DND-41 (cell line): Measurements from ENCODE around the gene ACTR3C.

Source experiments
- ATAC-seq: fragments of 200-7000 bp; cut with Tn5 transposase; 3 replicates; pipeline ENCODE4 v1.9.1; 2021; ENCODE audit warnings: low read depth; ENCODE audit not compliant: insufficient read depth
- DNase-seq: peaks from one replicate; pipeline ENCODE4 v3.0.0-alpha.2; 2020
- H2AFZ ChIP-seq: 2 replicates; pipeline ENCODE4 v1.6.0; 2012; ENCODE audit warnings: low read depth, low read length
- H3K27ac ChIP-seq: 2 replicates; pipeline ENCODE4 v1.5.1; 2012; ENCODE audit warnings: low read length, inconsistent platforms
- H3K27me3 ChIP-seq: fragments of 200-600 bp; sonication (generic); 2 replicates; pipeline ENCODE4 v1.6.0; 2012; ENCODE audit warnings: low read length, mild to moderate bottlenecking, inconsistent platforms; ENCODE audit not compliant: insufficient read depth, poor library complexity
- H3K36me3 ChIP-seq: 2 replicates; pipeline ENCODE4 v1.5.1; 2012; ENCODE audit warnings: low read length, inconsistent platforms; ENCODE audit not compliant: insufficient read depth
- H3K4me1 ChIP-seq: 2 replicates; pipeline ENCODE4 v1.5.1; 2012; ENCODE audit warnings: mild to moderate bottlenecking, low read length; ENCODE audit not compliant: insufficient read depth
- H3K4me2 ChIP-seq: 2 replicates; pipeline ENCODE4 v1.6.0; 2012; ENCODE audit warnings: mild to moderate bottlenecking, moderate library complexity, low read length, inconsistent platforms; ENCODE audit not compliant: insufficient read depth
- H3K4me3 ChIP-seq, 2 experiments: fragments of 200-600 bp in 1 of 2; shearing (Covaris generic) in 1 of 2; 2 replicates each; pipeline ENCODE4 v1.5.1; 2012 to 2016; ENCODE audit warnings: inconsistent platforms in 2 of 2, low read length in 2 of 2, mild to moderate bottlenecking in 2 of 2, low read depth in 1 of 2, moderate library complexity in 1 of 2
- H3K79me2 ChIP-seq: 2 replicates; pipeline ENCODE4 v1.6.0; 2012; ENCODE audit warnings: low read length, inconsistent platforms; ENCODE audit not compliant: insufficient read depth
- H3K9ac ChIP-seq: 2 replicates; pipeline ENCODE4 v1.6.0; 2012; ENCODE audit warnings: low read depth, mild to moderate bottlenecking, inconsistent platforms, low read length, moderate library complexity
- H3K9me3 ChIP-seq: 2 replicates; pipeline ENCODE4 v1.5.1; 2012; ENCODE audit warnings: low read length, moderate library complexity, mild to moderate bottlenecking, inconsistent platforms; ENCODE audit not compliant: insufficient read depth, severe bottlenecking
- H4K20me1 ChIP-seq: 2 replicates; pipeline ENCODE4 v1.6.0; 2012; ENCODE audit warnings: low read length; ENCODE audit not compliant: insufficient read depth
- EZH2 ChIP-seq: IDR thresholded peaks from 3 replicates; pipeline ENCODE4 v1.6.1; 2012; ENCODE audit warnings: borderline replicate concordance, low read depth, mild to moderate bottlenecking, moderate library complexity, low read length, inconsistent platforms; ENCODE audit not compliant: severe bottlenecking
- TF ChIP-seq, protein P1 (sequence below): IDR thresholded peaks from 2 replicates; pipeline ENCODE4 v1.5.1; 2012; ENCODE audit warnings: borderline replicate concordance, low read length, moderate library complexity, mild to moderate bottlenecking; ENCODE audit not compliant: poor library complexity, severe bottlenecking; ENCODE audit errors: extremely low read depth

The ACTR3C gene

DNA sequence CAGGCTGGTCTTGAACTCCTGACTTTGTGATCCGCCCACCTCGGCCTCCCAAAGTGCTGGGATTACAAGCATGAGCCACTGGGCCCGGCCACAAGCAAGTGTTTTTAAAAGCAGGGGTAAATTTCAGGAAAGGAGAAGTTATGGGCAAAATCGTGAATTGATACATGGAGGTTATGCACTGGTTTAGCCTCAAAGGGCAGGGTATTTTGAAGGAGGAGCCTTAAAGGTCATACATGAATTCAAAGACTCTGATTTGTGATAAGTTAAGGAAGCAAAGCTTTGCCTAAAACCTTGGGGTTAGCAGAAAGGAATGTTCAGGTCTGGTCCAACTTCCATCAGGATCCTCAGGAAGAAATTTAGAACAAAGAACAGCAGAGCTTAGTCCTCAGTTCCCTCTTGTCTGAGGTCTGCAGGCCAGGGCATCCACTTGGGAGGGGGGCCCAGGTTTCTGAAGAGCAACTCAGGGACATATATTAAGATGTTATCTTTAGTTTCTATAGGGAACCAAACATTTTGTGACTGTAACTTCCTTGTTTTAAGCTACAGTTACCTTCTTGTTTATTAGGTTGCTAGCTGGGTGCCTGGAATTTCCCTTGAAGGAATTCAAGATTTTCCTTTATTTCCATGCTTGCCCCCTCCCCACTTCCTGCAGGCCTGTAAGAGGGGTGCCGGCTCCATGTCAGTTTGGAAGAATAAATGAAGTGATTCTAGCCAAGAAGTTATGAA lies 42.5 kb upstream of the ACTR3C start:
- peak; percentile 40 for DNase-seq
- Histone ChIP-seq H3K9me3 (no peaks in the 10 kb centered on the region), H2AFZ (no peak overlapping the region), H3K4me3 (no peak overlapping the region), H3K36me3 (peaks cover 22% of the 10 kb centered on the region), H3K4me1 (peaks cover 75% of the 10 kb centered on the region), H3K9ac (peak overlapping the region; percentile 95), H3K4me2 (peak overlapping the region; percentile 9; the same call in 1 of the 2 replicates), H3K27ac (peak overlapping the region; percentile 97), H4K20me1 (no peaks in the 10 kb centered on the region), H3K79me2 (peaks cover 94% of the 10 kb centered on the region), H3K27me3 (no peaks in the 10 kb centered on the region)
- no peak for TF ChIP-seq EZH2
- TF ChIP-seq, protein P1, sequence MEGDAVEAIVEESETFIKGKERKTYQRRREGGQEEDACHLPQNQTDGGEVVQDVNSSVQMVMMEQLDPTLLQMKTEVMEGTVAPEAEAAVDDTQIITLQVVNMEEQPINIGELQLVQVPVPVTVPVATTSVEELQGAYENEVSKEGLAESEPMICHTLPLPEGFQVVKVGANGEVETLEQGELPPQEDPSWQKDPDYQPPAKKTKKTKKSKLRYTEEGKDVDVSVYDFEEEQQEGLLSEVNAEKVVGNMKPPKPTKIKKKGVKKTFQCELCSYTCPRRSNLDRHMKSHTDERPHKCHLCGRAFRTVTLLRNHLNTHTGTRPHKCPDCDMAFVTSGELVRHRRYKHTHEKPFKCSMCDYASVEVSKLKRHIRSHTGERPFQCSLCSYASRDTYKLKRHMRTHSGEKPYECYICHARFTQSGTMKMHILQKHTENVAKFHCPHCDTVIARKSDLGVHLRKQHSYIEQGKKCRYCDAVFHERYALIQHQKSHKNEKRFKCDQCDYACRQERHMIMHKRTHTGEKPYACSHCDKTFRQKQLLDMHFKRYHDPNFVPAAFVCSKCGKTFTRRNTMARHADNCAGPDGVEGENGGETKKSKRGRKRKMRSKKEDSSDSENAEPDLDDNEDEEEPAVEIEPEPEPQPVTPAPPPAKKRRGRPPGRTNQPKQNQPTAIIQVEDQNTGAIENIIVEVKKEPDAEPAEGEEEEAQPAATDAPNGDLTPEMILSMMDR: no peak
- ATAC-seq: no peak

DNA sequence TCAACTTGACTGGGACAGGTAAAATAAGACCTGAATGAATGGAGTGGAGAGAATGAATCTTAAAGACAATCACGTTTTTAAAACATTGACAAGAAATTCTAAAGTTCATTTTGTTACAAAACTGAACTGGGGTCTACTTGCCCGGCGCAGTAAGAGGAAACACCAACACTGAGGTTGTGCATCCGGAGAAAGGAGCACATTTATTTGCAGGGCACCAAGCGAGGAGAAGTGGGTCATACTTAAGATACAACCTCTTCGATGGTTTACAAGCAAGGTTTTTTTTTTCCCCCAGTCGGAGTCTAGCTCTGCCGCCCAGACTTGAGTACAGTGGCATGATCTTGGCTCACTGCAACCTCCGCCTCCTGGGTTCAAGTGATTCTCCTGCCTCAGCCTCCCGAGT lies 41.8 kb upstream of the ACTR3C start:
- Histone ChIP-seq H3K9ac (peak overlapping the region; percentile 95), H3K36me3 (peaks cover 15% of the 10 kb centered on the region), H3K27ac (peak overlapping the region; percentile 97), H2AFZ (no peak overlapping the region), H3K79me2 (peaks cover 94% of the 10 kb centered on the region), H3K4me2 (peak overlapping the region; percentile 3; the same call in 1 of the 2 replicates), H3K9me3 (no peaks in the 10 kb centered on the region), H3K27me3 (no peaks in the 10 kb centered on the region), H3K4me3 (no peak overlapping the region), H3K4me1 (peaks cover 81% of the 10 kb centered on the region), H4K20me1 (no peaks in the 10 kb centered on the region)
- TF ChIP-seq, protein P1: no peak
- TF ChIP-seq EZH2: no peak
- DNase-seq (no peak), ATAC-seq (no peak)

DNA sequence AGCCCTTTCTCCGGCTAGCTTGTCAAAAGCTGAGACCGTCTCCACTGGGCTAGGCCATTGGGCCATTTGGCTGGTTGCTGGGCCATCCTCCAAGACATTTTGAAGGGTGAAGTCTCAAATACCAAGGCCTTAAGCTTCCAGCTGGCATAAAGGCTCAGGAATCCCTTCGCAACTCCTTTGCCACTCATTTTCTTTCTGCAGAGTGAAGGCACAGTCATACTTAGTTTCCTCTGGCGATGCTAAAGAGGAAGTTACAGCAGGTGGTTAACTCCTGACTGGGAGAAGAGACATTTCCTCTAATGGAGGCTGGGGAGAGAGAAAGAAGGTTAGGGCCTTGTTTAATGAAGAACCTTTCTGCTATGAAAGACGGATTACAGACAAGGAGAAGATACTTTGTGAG lies 40.5 kb upstream of the ACTR3C start:
- Histone ChIP-seq H3K9ac (peak overlapping the region; percentile 95), H3K4me1 (peaks cover 94% of the 10 kb centered on the region), H4K20me1 (no peaks in the 10 kb centered on the region), H3K79me2 (peaks cover 94% of the 10 kb centered on the region), H2AFZ (no peak overlapping the region), H3K9me3 (no peaks in the 10 kb centered on the region), H3K4me3 (peak overlapping the region in 1 of 2 experiments; percentile 59; a peak in 3 of 4 replicates), H3K36me3 (peaks cover 2% of the 10 kb centered on the region; the same call in 1 of the 2 replicates), H3K27ac (peak overlapping the region; percentile 97), H3K4me2 (peak overlapping the region; percentile 71), H3K27me3 (no peaks in the 10 kb centered on the region)
- TF ChIP-seq EZH2: no peak
- TF ChIP-seq, protein P1: no peak
- ATAC-seq: peak; percentile 37
- peak; percentile 58 for DNase-seq
